Measurements from ENCODE around the gene ZBED4.

DNA sequence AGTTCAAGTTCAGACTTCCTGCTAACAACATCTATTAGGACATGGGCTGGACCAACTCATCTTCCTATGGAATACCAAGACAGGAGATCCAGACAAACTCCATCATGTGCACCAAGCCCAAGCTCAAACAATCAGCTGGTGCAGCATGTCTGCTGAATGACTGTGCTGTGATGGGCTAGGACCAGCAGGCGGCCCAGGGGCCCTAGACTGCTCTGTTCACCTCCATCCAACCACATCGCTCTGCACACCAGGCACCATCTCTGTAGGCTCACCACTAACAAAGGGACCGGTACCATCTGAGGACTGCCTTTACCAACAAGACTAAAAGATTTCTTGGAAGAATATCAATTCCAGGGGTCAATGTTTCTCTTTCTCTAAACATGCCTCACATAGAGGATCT, 36.3 kb upstream of the ZBED4 start:
- TF ChIP-seq CTCF (IDR thresholded peaks at IDR 0.05) (no peak), POLR2AphosphoS5 (IDR thresholded peaks at IDR 0.05; ENCODE audit: insufficient read depth in 1 of 2, low read depth in 1 of 2) (no peak)
